GM12873 (cell line): Measurements from ENCODE around the gene SEMA4G.

Experiments
- CTCF ChIP-seq: IDR thresholded peaks from 2 replicates; pipeline ENCODE4 v1.5.1; 2012; ENCODE audit warnings: low read depth, mild to moderate bottlenecking, moderate library complexity, low read length, control low read depth; ENCODE audit not compliant: insufficient read depth; ENCODE audit errors: missing control alignments

The SEMA4G gene

GRCh38 chr10:100972115-100972903 lies 3.0 kb downstream of the SEMA4G start:
- TF ChIP-seq CTCF, result no peak

GRCh38 chr10:100972904-100973535 lies 3.7 kb downstream of the SEMA4G start:
- no peak for TF ChIP-seq CTCF

GRCh38 chr10:100976906-100977305 lies 7.6 kb downstream of the SEMA4G start:
- no peak for TF ChIP-seq CTCF

GRCh38 chr10:100977436-100977835 lies 8.1 kb downstream of the SEMA4G start:
- no peak for TF ChIP-seq CTCF

GRCh38 chr10:100978121-100978900 lies 9.0 kb downstream of the SEMA4G start:
- TF ChIP-seq CTCF, result no peak

GRCh38 chr10:100978901-100979195 lies 9.5 kb downstream of the SEMA4G start:
- TF ChIP-seq CTCF, result no peak

- no peak for TF ChIP-seq CTCF
These were observed 10.5 kb downstream of the SEMA4G start for GRCh38 chr10:100979791-100980272.
